T-helper 22 cell (primary cell): ENCODE results near the gene RIC3.

ENCODE experiments used
- DNase-seq: peaks from one replicate; pipeline ENCODE4 v3.0.0-alpha.2; 2020; ENCODE audit warnings: low read depth

The RIC3 gene

GRCh38 chr11:8086571-8086970, 82.3 kb downstream of the RIC3 start:
- DNase-seq, result no peak

- no peak for DNase-seq
Observed at GRCh38 chr11:8086001-8086479, 82.8 kb downstream of the RIC3 start.

- no peak for DNase-seq
Observed at GRCh38 chr11:8085011-8085645, 83.7 kb downstream of the RIC3 start.

- no peak for DNase-seq
Observed at GRCh38 chr11:8084352-8084751, 84.5 kb downstream of the RIC3 start.

GRCh38 chr11:8083871-8084281, 84.9 kb downstream of the RIC3 start:
- no peak for DNase-seq

- DNase-seq, result no peak
Observed at GRCh38 chr11:8083088-8083395, 85.8 kb downstream of the RIC3 start.

GRCh38 chr11:8082391-8083087, 86.3 kb downstream of the RIC3 start:
- DNase-seq, result no peak

GRCh38 chr11:8081591-8082250, 87.1 kb downstream of the RIC3 start:
- no peak for DNase-seq

- no peak for DNase-seq
Observed at GRCh38 chr11:8080674-8081590, 87.9 kb downstream of the RIC3 start, which contains the start of gene TUB. Gene TUB, plus strand, starts transcription at chr11:8081211. Its CDS starts 300 bp downstream, at chr11:8081511.

GRCh38 chr11:8080069-8080670, 88.7 kb downstream of the RIC3 start:
- no peak for DNase-seq

- DNase-seq, result no peak
Observed at GRCh38 chr11:8079111-8079675, 89.6 kb downstream of the RIC3 start.

GRCh38 chr11:8075119-8075726, 93.6 kb downstream of the RIC3 start:
- DNase-seq, result no peak

GRCh38 chr11:8071616-8072581, 96.9 kb downstream of the RIC3 start:
- DNase-seq, result no peak

- DNase-seq, result no peak
Observed at GRCh38 chr11:8070417-8071115, 98.3 kb downstream of the RIC3 start.

GRCh38 chr11:8069771-8070170, 99.1 kb downstream of the RIC3 start:
- no peak for DNase-seq

GRCh38 chr11:8068605-8069221, 100.1 kb downstream of the RIC3 start:
- DNase-seq, result no peak

GRCh38 chr11:8067929-8068575, 100.8 kb downstream of the RIC3 start:
- DNase-seq, result no peak

- no peak for DNase-seq
Observed at GRCh38 chr11:8067567-8067928, 101.3 kb downstream of the RIC3 start.
